ENCODE measurements around the gene FGF12. TPM values are rescaled to one million over a fixed set of nuclear protein-coding genes. Genes with fewer than 3 reads are reported as not detected.

The FGF12 gene
- total RNA-seq, 1 experiment from 2014 or later, result 0.07 TPM

DNA sequence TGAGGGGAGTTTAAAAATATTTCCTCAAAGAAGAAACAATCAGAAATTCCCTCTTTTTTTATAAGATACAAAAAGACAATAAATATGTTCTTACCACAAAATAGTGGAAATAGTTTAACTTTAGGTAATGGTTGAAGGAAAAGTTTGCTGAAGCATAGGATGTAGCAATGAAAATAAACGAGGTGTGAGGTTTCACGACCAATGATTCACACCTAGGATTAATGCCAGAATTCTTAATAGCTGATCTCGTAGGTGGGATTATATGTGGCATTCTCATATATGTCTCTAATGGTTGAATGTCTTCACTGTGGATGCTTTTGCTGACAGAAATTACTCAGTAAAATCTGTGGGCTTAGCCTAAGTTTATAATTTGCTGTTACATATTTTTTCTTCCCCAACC lies 467.7 kb downstream of the FGF12 start:
- no TSS peak for BruUV-seq (replicated peaks)
- Histone ChIP-seq H3K9ac (ENCODE audit: low read length) (no peak overlapping the region), H3K9me2 (ENCODE audit: insufficient read depth) (no peaks in the 10 kb centered on the region), H3K79me2 (ENCODE audit: insufficient read depth, low read length) (no peaks in the 10 kb centered on the region), H3K9me3 (ENCODE audit: control insufficient read depth in 1 of 2, insufficient read depth in 1 of 2, low read depth in 1 of 2, low read length in 2 of 2) (no peaks in the 10 kb centered on the region), H3K4me1 (ENCODE audit: control insufficient read depth in 1 of 2, insufficient read depth in 2 of 2, low read length in 2 of 2) (no peaks in the 10 kb centered on the region), H3K36me3 (ENCODE audit: control insufficient read depth in 1 of 2, insufficient read depth in 2 of 2, low read length in 2 of 2) (no peaks in the 10 kb centered on the region), H3K27ac (ENCODE audit: low read depth, low read length) (no peak overlapping the region), H4K20me1 (ENCODE audit: insufficient read depth) (no peaks in the 10 kb centered on the region; the same call in 1 of the 2 replicates), H3K27me3 (ENCODE audit: insufficient read depth, low read length) (peaks cover 24% of the 10 kb centered on the region), H2AFZ (ENCODE audit: low read depth, low read length, poor library complexity, severe bottlenecking) (no peak overlapping the region), H3K4me3 (replicated peaks in 1 of 2; ENCODE audit: low read depth in 1 of 2, low read length in 2 of 2) (no peak overlapping the region), H3K4me2 (ENCODE audit: low read length) (no peak overlapping the region)
- no peak for TF ChIP-seq POLR2AphosphoS5 (IDR thresholded peaks at IDR 0.05; ENCODE audit: low read depth, low read length)
- no peak for TF ChIP-seq EGR1 (IDR thresholded peaks at IDR 0.05; ENCODE audit: low read depth)
- no peak for TF ChIP-seq CEBPB (IDR thresholded peaks at IDR 0.05; ENCODE audit: low read depth)
- TF ChIP-seq, protein P1, sequence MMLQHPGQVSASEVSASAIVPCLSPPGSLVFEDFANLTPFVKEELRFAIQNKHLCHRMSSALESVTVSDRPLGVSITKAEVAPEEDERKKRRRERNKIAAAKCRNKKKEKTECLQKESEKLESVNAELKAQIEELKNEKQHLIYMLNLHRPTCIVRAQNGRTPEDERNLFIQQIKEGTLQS (IDR thresholded peaks at IDR 0.05), result no peak
- no peak for TF ChIP-seq SP1 (IDR thresholded peaks at IDR 0.05; ENCODE audit: low read depth)
- no peak for TF ChIP-seq SIN3A (IDR thresholded peaks at IDR 0.05; ENCODE audit: low read depth)
- no peak for TF ChIP-seq ELF1 (IDR thresholded peaks at IDR 0.05; ENCODE audit: borderline replicate concordance, low read depth)
- ChIA-PET RAD21 (ENCODE audit: low non-redundant PET in 1 of 2, low total read pairs in 2 of 2, uncharacterized antibody in 2 of 2, unreplicated experiment in 2 of 2) (no interaction called here), CTCF (no interaction called here), POLR2A (no interaction called here)
- intact Hi-C loops (cut with micrococcal nuclease), result no loop called here
- DNase-seq (ENCODE audit: low read depth, low spot score) (no peak), ATAC-seq (no peak)

DNA sequence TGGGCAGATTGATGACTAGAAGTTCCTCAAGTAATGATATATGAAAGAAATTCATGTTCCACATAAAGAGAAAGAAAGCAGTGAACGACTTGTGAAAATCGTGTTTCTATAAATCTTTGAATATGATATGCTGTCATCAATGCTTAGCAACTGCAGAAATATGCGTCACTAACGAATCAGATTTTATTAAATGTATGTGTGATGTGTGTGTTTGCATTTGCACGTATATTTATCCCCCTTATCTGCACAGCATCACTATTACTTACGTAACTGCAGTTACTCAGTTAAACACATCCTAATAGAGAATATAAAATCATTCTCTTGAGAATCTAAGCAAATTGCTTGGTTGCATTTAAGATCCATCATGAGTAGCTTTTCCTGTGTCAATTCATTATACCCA lies 468.6 kb downstream of the FGF12 start:
- ChIA-PET POLR2A (no interaction called here), RAD21 (ENCODE audit: low non-redundant PET in 1 of 2, low total read pairs in 2 of 2, uncharacterized antibody in 2 of 2, unreplicated experiment in 2 of 2) (no interaction called here), CTCF (no interaction called here)
- no peak for DNase-seq (ENCODE audit: low read depth, low spot score)
- Histone ChIP-seq H3K4me1 (ENCODE audit: control insufficient read depth in 1 of 2, insufficient read depth in 2 of 2, low read length in 2 of 2) (no peaks in the 10 kb centered on the region), H3K27me3 (ENCODE audit: insufficient read depth, low read length) (peaks cover 28% of the 10 kb centered on the region; the same call in 1 of the 2 replicates), H4K20me1 (ENCODE audit: insufficient read depth) (no peaks in the 10 kb centered on the region; the same call in 1 of the 2 replicates), H3K9me2 (ENCODE audit: insufficient read depth) (no peaks in the 10 kb centered on the region), H3K9ac (ENCODE audit: low read length) (no peak overlapping the region), H3K27ac (ENCODE audit: low read depth, low read length) (no peak overlapping the region), H3K9me3 (ENCODE audit: control insufficient read depth in 1 of 2, insufficient read depth in 1 of 2, low read depth in 1 of 2, low read length in 2 of 2) (no peaks in the 10 kb centered on the region), H3K36me3 (ENCODE audit: control insufficient read depth in 1 of 2, insufficient read depth in 2 of 2, low read length in 2 of 2) (no peaks in the 10 kb centered on the region), H2AFZ (ENCODE audit: low read depth, low read length, poor library complexity, severe bottlenecking) (no peak overlapping the region), H3K4me3 (replicated peaks in 1 of 2; ENCODE audit: low read depth in 1 of 2, low read length in 2 of 2) (no peak overlapping the region), H3K79me2 (ENCODE audit: insufficient read depth, low read length) (no peaks in the 10 kb centered on the region), H3K4me2 (ENCODE audit: low read length) (no peak overlapping the region)
- no TSS peak for BruUV-seq (replicated peaks)
- intact Hi-C loops (cut with micrococcal nuclease), result no loop called here
- no peak for ATAC-seq
- no peak for TF ChIP-seq ZFX (IDR thresholded peaks at IDR 0.05)
- no peak for TF ChIP-seq SP1 (IDR thresholded peaks at IDR 0.05; ENCODE audit: low read depth)
- no peak for TF ChIP-seq POLR2AphosphoS5 (IDR thresholded peaks at IDR 0.05; ENCODE audit: low read depth, low read length)
- TF ChIP-seq, protein P1 (IDR thresholded peaks at IDR 0.05), result no peak
- TF ChIP-seq SIN3A (IDR thresholded peaks at IDR 0.05; ENCODE audit: low read depth), result no peak
- no peak for TF ChIP-seq ELF1 (IDR thresholded peaks at IDR 0.05; ENCODE audit: borderline replicate concordance, low read depth)
- TF ChIP-seq EZH2phosphoT487 (IDR thresholded peaks at IDR 0.05; ENCODE audit: borderline replicate concordance), result no peak
- TF ChIP-seq, protein P2, sequence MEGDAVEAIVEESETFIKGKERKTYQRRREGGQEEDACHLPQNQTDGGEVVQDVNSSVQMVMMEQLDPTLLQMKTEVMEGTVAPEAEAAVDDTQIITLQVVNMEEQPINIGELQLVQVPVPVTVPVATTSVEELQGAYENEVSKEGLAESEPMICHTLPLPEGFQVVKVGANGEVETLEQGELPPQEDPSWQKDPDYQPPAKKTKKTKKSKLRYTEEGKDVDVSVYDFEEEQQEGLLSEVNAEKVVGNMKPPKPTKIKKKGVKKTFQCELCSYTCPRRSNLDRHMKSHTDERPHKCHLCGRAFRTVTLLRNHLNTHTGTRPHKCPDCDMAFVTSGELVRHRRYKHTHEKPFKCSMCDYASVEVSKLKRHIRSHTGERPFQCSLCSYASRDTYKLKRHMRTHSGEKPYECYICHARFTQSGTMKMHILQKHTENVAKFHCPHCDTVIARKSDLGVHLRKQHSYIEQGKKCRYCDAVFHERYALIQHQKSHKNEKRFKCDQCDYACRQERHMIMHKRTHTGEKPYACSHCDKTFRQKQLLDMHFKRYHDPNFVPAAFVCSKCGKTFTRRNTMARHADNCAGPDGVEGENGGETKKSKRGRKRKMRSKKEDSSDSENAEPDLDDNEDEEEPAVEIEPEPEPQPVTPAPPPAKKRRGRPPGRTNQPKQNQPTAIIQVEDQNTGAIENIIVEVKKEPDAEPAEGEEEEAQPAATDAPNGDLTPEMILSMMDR (IDR thresholded peaks at IDR 0.05 in 2 of 3, conservative IDR thresholded peaks at IDR 0.05 in 1 of 3; ENCODE audit: borderline replicate concordance in 1 of 3, insufficient read depth in 1 of 3, low read depth in 2 of 3, low read length in 2 of 3), result no peak
- no peak for TF ChIP-seq EZH2 (IDR thresholded peaks at IDR 0.05)
- TF ChIP-seq CEBPB (IDR thresholded peaks at IDR 0.05; ENCODE audit: low read depth), result no peak
- no peak for TF ChIP-seq EGR1 (IDR thresholded peaks at IDR 0.05; ENCODE audit: low read depth)
- TF ChIP-seq, protein P3, sequence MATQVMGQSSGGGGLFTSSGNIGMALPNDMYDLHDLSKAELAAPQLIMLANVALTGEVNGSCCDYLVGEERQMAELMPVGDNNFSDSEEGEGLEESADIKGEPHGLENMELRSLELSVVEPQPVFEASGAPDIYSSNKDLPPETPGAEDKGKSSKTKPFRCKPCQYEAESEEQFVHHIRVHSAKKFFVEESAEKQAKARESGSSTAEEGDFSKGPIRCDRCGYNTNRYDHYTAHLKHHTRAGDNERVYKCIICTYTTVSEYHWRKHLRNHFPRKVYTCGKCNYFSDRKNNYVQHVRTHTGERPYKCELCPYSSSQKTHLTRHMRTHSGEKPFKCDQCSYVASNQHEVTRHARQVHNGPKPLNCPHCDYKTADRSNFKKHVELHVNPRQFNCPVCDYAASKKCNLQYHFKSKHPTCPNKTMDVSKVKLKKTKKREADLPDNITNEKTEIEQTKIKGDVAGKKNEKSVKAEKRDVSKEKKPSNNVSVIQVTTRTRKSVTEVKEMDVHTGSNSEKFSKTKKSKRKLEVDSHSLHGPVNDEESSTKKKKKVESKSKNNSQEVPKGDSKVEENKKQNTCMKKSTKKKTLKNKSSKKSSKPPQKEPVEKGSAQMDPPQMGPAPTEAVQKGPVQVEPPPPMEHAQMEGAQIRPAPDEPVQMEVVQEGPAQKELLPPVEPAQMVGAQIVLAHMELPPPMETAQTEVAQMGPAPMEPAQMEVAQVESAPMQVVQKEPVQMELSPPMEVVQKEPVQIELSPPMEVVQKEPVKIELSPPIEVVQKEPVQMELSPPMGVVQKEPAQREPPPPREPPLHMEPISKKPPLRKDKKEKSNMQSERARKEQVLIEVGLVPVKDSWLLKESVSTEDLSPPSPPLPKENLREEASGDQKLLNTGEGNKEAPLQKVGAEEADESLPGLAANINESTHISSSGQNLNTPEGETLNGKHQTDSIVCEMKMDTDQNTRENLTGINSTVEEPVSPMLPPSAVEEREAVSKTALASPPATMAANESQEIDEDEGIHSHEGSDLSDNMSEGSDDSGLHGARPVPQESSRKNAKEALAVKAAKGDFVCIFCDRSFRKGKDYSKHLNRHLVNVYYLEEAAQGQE (IDR thresholded peaks at IDR 0.05; ENCODE audit: low read depth), result no peak
- TF ChIP-seq RAD21 (IDR thresholded peaks at IDR 0.05; ENCODE audit: low read depth), result no peak
